B cell (primary cell): Measurements from ENCODE around the gene SLC35A2. TPM values are rescaled to one million over a fixed set of nuclear protein-coding genes. Genes with fewer than 3 reads are reported as not detected.

Source experiments
- ATAC-seq: fragments of 200-7000 bp; cut with Tn5 transposase; one replicate; pipeline ENCODE4 v1.10.0; 2021; ENCODE audit warnings: low read depth, mild to moderate bottlenecking, moderate number of reproducible peaks, moderate library complexity
- CTCF ChIA-PET: fragments of 350-600 bp; sonication (Branson Sonifier 250); formaldehyde crosslinking; loops from one replicate; lab custom pipeline; 2021; ENCODE audit warnings: antibody characterized with exemption, inconsistent platforms; lab: Charles Lee
- POLR2A ChIA-PET: fragments of 350-600 bp; sonication (Branson Sonifier 250); formaldehyde crosslinking; loops from one replicate; lab custom pipeline; 2021; ENCODE audit warnings: antibody characterized with exemption; lab: Charles Lee
- DNase-seq: peaks from one replicate; pipeline ENCODE4 v3.0.0; 2013
- H2AFZ ChIP-seq: 2 replicates; pipeline ENCODE4 v1.6.1; 2012; ENCODE audit warnings: mild to moderate bottlenecking, low read depth, low read length; ENCODE audit not compliant: insufficient read depth, poor library complexity, severe bottlenecking
- H3K27ac ChIP-seq, 2 donors: 1 replicate in 1 of 2; 2 replicates in 1 of 2; pipeline ENCODE4 v1.5.1; 2012 to 2013; ENCODE audit warnings: low read length in 2 of 2, mild to moderate bottlenecking in 2 of 2, moderate library complexity in 1 of 2
- H3K27me3 ChIP-seq, 4 experiments: fragments of 200-600 bp in 1 of 4; sonication (generic) in 1 of 4; replicated peaks in 1 of 4; 1 replicate in 2 of 4; 2 replicates in 2 of 4; pipeline versions ENCODE4 v1.6.1 to v1.7.0; 2013 to 2016; ENCODE audit warnings: low read length in 3 of 4, mild to moderate bottlenecking in 2 of 4, mixed read lengths in 1 of 4, moderate library complexity in 1 of 4; ENCODE audit not compliant: insufficient read depth in 4 of 4, control insufficient read depth in 3 of 4; ENCODE audit errors: control extremely low read depth in 1 of 4
- H3K36me3 ChIP-seq, 2 experiments: replicated peaks in 1 of 2; 1 replicate in 1 of 2; 2 replicates in 1 of 2; pipeline versions ENCODE4 v1.6.1 to v1.7.1; 2013; ENCODE audit warnings: low read length in 1 of 2; ENCODE audit not compliant: insufficient read depth in 2 of 2, control insufficient read depth in 1 of 2; ENCODE audit errors: control extremely low read depth in 1 of 2, extremely low read depth in 1 of 2
- H3K4me1 ChIP-seq, 2 donors: fragments of 200-600 bp in 1 of 2; sonication (generic) in 1 of 2; 1 replicate in 1 of 2; 2 replicates in 1 of 2; pipeline versions ENCODE4 v1.5.1 to v1.6.1; 2013 to 2017; ENCODE audit warnings: low read length in 2 of 2; ENCODE audit not compliant: control insufficient read depth in 2 of 2, insufficient read depth in 2 of 2
- H3K4me2 ChIP-seq: replicated peaks from 2 replicates; pipeline ENCODE3; 2012; ENCODE audit warnings: mild to moderate bottlenecking, low read depth, low read length; ENCODE audit not compliant: poor library complexity, severe bottlenecking
- H3K4me3 ChIP-seq, 5 experiments: fragments of 200-600 bp in 1 of 5; sonication (generic) in 1 of 5; 1 replicate in 3 of 5; 2 replicates in 2 of 5; pipeline versions ENCODE4 v1.5.1 to v1.7.0; 2011 to 2016; ENCODE audit warnings: low read length in 4 of 5, mild to moderate bottlenecking in 4 of 5, low read depth in 2 of 5, control low read depth in 1 of 5, moderate library complexity in 1 of 5; ENCODE audit not compliant: insufficient read depth in 1 of 5; ENCODE audit errors: control extremely low read depth in 1 of 5, extremely low read depth in 1 of 5
- H3K79me2 ChIP-seq: fragments of 200-600 bp; sonication (generic); one replicate; pipeline ENCODE4 v1.6.0; 2016; ENCODE audit warnings: low read length; ENCODE audit not compliant: control insufficient read depth, insufficient read depth
- H3K9ac ChIP-seq: fragments of 200-600 bp; sonication (generic); 2 replicates; pipeline ENCODE4 v1.6.1; 2017; ENCODE audit warnings: mild to moderate bottlenecking, low read length, moderate library complexity
- H3K9me3 ChIP-seq, 3 donors: one replicate each; pipeline versions ENCODE4 v1.6.1 to v1.7.1; 2013; ENCODE audit warnings: low read length in 2 of 3; ENCODE audit not compliant: control insufficient read depth in 2 of 3, insufficient read depth in 1 of 3; ENCODE audit errors: control extremely low read depth in 1 of 3
- H4K20me1 ChIP-seq: 2 replicates; pipeline ENCODE4 v1.6.0; 2012; ENCODE audit warnings: mild to moderate bottlenecking, low read length; ENCODE audit not compliant: insufficient read depth, control insufficient read depth, poor library complexity, severe bottlenecking
- H3K27ac Mint-ChIP-seq: one replicate; pipeline ENCODE4 v1.8.0; 2021; ENCODE audit warnings: mixed read lengths
- H3K27me3 Mint-ChIP-seq: one replicate; pipeline ENCODE4 v1.8.0; 2021; ENCODE audit warnings: mixed read lengths
- H3K4me1 Mint-ChIP-seq: one replicate; pipeline ENCODE4 v1.8.0; 2021; ENCODE audit warnings: mixed read lengths
- H3K4me3 Mint-ChIP-seq: one replicate; pipeline ENCODE4 v1.8.0; 2021; ENCODE audit warnings: mixed read lengths
- H3K9me3 Mint-ChIP-seq: one replicate; pipeline ENCODE4 v1.8.0; 2022; ENCODE audit warnings: mixed read lengths; ENCODE audit not compliant: insufficient read depth
- EZH2 ChIP-seq: IDR thresholded peaks from 2 replicates; pipeline ENCODE4 v1.6.1; 2012; ENCODE audit warnings: borderline replicate concordance, low read depth, mild to moderate bottlenecking, moderate library complexity, low read length; ENCODE audit not compliant: insufficient read depth, poor library complexity, severe bottlenecking
- WGBS: methylation state at CpG from one replicate; pipeline ENCODE4 v1.1.5; 2013; ENCODE audit warnings: missing lambda C conversion rate; ENCODE audit not compliant: insufficient coverage; 5-methylcytosine and 5-hydroxymethylcytosine counted together
- intact Hi-C: fragments of 100-400 bp; cut with micrococcal nuclease; formaldehyde crosslinking; loops from one replicate; pipeline ENCODE4 v1.10.0; 2022
- polyA plus RNA-seq: library from polyadenylated mRNA; depleted of rRNA; stranded (reverse); fragments of >200 nt; gene quantifications from 2 replicates; pipeline ENCODE4 v1.2.3, GENCODE V29; 2012
- total RNA-seq, 2 donors: library from RNA; stranded (reverse); fragments of 120-200 nt in 1 of 2; gene quantifications; 1 replicate in 1 of 2; 2 replicates in 1 of 2; pipeline versions ENCODE4 v1.2.3 to v1.2.4, GENCODE V29; 2013 to 2022
- TF ChIP-seq, protein P1 (sequence below): fragments of 200-600 bp; IDR thresholded peaks from one replicate; pipeline ENCODE4 v1.8.0; 2022; ENCODE audit warnings: antibody characterized with exemption, mild to moderate bottlenecking

SLC35A2 gene
- total and polyA plus RNA-seq, 2 donors (not counting 1 experiment from before 2014, with no cell fraction given): 19.1 to 22.0 TPM

GRCh38 chrX:48957827-48958634 lies 46.6 kb upstream of the SLC35A2 start:
- WGBS: under 1% methylated on average over 44 of the region's 66 CpGs
- H3K4me3 Mint-ChIP-seq: peak overlapping the region; percentile 100
- intact Hi-C loops: loop anchor here (1.0 to 5.0 kb wide), 11 partner anchors 21 to 1301 kb away; partner anchors contain the start of genes GPKOW, GRIPAP1, PIM2 and PPP1R3F
- H3K27me3 Mint-ChIP-seq: no peaks in the 10 kb centered on the region
- Histone ChIP-seq H3K9me3 (no peaks in the 10 kb centered on the region), H3K27me3 (no peaks in the 10 kb centered on the region), H3K4me3 (peak overlapping the region; percentile 8 to 75 (median 65)), H3K4me1 (peaks cover 50 to 78% of the 10 kb centered on the region in 2 donors), H4K20me1 (peaks cover 27% of the 10 kb centered on the region), H3K4me2 (peak overlapping the region; percentile 86), H3K27ac (peak overlapping the region; percentile 98 to 99), H3K79me2 (peaks cover 41% of the 10 kb centered on the region), H3K36me3 (peaks cover 0 to 28% of the 10 kb centered on the region in 2 experiments), H3K9ac (peak overlapping the region; percentile 85), H2AFZ (peak overlapping the region; percentile 63)
- CTCF ChIA-PET: interaction anchor here (0.6 to 1.9 kb wide), 7 partner anchors 14 to 331 kb away, joined by 3 to 10 read pairs (median 4); partner anchors contain the start of genes KCND1 and SLC35A2
- peak overlapping the region; percentile 100 for H3K27ac Mint-ChIP-seq
- H3K9me3 Mint-ChIP-seq: no peaks in the 10 kb centered on the region
- no peak for TF ChIP-seq EZH2
- TF ChIP-seq, protein P1, sequence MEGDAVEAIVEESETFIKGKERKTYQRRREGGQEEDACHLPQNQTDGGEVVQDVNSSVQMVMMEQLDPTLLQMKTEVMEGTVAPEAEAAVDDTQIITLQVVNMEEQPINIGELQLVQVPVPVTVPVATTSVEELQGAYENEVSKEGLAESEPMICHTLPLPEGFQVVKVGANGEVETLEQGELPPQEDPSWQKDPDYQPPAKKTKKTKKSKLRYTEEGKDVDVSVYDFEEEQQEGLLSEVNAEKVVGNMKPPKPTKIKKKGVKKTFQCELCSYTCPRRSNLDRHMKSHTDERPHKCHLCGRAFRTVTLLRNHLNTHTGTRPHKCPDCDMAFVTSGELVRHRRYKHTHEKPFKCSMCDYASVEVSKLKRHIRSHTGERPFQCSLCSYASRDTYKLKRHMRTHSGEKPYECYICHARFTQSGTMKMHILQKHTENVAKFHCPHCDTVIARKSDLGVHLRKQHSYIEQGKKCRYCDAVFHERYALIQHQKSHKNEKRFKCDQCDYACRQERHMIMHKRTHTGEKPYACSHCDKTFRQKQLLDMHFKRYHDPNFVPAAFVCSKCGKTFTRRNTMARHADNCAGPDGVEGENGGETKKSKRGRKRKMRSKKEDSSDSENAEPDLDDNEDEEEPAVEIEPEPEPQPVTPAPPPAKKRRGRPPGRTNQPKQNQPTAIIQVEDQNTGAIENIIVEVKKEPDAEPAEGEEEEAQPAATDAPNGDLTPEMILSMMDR: no peak
- peaks cover 61% of the 10 kb centered on the region for H3K4me1 Mint-ChIP-seq
- POLR2A ChIA-PET: interaction anchor here (0.6 to 2.8 kb wide), 21 partner anchors 16 to 1739 kb away, joined by 3 to 17 read pairs (median 7); partner anchors contain the start of genes GRIPAP1, HDAC6, PQBP1 and SLC35A2
- DNase-seq (peak; percentile 96), ATAC-seq (peak; percentile 81)
